Stimulated activated CD8-positive, alpha-beta memory T cell treated with anti-CD3 and anti-CD28 coated beads, Interleukin-4, amount 100 ng/mL, for 48 hours (primary cell): ENCODE data around the gene SLX9.

Source experiments
- DNase-seq: peaks from one replicate; pipeline ENCODE4 v3.0.0-alpha.2; 2020

The SLX9 gene

DNA sequence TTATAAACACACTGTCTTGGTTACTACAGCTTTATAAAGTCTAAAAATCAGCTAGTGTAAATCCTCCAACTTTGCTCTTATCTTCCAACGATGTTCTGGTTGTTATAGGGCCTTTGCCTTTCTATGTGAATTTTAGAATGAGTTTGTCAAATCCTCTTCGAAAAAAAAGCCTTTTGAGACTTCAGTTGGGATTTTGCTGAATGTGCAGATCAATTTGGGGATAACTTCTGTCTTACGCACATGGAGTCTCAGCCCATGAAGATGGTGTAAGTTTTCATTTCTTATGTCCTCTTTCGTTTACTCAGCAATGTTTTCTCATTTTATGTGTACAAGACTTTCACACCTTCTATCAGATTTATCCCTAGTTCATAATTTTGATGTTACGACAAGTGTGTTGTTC, 69.8 kb downstream of the SLX9 start:
- DNase-seq: no peak

DNA sequence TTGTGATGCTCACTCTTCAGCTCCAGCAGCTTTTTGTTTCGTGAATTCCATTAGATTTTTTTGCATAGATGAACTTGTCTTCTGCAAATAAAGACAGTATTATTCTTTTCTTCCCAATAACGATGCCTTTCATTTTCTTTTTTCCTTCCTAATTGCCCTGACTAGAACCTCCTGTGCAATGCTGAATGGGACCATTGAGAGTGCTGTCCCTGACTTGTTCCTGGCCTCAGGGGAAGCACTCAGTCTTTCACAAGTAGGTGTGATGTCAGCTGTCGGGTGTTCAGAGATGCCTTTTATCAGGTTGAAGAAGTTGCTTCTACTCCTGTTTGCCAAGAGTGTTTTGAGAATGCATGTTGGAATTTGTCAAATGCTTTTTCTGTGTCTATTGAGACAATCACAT, 70.3 kb downstream of the SLX9 start:
- no peak for DNase-seq

DNA sequence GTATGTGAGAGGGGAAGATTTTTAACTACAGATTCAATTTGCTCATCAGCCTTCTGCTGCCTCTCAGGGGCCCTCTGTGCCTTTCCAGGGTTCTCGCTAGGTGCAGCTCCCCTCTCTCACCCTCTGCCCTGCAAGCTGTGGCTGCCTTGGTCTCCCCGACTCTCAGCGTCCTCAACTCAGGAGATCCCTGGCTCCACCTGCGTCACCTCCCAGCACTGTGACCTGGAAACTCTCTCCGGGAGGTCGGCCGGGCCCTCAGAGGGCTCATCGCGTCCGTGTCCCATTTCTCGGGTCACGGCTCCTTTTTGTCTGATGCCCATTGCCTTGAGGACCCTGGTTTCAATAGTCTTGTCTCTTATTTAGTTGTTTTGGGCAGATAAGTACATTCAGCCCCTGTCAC, 71.0 kb downstream of the SLX9 start:
- DNase-seq: no peak

DNA sequence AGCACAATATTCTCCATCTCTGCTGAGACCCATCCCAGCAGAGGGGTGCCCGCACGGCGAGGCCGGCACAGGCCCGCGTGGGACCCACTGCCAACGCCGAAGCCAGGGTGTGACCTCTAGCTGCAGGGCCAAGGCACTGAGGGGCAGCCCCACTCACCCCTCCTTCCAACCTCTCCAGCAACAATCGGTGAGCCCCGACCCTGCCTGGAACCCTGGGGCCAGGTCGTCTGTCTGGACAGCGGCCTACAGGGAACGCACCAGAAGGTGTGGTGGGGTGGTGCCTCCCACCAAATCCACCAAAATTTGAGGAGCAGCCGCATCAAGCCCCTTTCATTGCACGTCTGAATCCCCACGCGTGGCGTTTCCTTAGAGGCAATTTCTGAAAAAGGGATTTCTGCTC, 71.6 kb downstream of the SLX9 start:
- no peak for DNase-seq

DNA sequence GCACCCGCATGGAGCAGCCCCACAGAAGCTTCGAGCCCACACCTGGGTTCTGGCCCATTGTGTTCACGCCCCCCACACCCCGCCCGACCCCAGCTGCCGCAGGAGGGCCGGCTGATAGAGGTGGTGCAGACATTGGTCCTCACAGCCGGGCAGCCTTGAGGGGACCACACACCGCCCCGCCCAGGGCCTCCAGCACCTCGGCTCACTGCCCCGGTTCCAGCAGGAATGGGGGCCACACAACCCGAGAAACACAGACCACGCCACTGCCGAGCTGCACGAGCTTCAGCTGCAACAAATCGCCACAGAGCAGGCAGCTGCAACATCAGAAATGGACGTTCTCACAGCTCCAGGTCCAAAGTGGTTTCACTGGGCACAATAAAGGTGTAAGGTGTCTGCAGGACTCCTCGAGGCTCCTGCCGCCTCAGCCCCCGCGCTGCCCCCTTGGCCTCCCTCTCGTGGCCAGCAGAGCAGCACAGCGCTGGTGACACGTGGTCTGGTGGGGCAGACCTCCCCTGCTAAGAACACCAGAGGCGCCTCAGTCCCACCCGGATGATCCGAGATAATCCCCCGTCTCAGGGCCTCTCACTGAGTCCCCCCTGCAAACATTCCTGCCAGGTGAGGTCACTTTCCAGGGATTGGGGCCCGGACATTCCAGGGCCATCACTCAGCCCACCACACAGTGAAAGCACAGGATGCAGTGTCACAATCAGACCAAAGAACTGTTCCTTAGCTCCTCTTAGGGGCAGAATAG, 72.3 kb downstream of the SLX9 start:
- no peak for DNase-seq

DNA sequence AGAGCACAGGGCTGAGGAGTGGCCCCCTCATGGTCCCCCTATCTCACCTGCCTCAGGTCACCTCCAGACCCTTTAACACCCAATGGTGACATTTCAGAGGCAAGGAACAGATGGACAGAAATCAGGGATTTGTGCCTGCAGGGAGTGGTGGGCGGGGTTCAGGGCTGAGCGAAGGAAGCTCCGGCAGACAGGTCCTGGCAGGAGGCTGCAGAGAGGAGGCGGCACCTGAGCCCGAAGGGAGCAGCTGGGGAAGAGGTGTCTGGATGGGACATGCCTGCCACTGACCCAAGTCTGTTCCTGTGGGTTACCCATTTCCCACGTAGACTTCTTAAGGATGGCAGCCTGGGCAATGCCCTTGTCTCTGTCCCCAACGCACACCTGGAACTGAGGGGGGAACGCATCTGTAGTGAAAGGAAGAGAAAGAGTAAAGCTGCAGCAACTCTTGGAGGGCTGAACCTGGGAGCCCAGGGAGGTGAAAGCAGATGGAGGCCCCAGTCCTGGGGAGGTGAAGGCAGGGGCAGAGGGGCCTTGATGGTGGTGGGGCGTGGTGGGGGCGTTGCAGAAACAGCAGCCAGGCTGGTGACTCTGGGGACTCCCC, 72.9 kb downstream of the SLX9 start:
- DNase-seq: no peak

DNA sequence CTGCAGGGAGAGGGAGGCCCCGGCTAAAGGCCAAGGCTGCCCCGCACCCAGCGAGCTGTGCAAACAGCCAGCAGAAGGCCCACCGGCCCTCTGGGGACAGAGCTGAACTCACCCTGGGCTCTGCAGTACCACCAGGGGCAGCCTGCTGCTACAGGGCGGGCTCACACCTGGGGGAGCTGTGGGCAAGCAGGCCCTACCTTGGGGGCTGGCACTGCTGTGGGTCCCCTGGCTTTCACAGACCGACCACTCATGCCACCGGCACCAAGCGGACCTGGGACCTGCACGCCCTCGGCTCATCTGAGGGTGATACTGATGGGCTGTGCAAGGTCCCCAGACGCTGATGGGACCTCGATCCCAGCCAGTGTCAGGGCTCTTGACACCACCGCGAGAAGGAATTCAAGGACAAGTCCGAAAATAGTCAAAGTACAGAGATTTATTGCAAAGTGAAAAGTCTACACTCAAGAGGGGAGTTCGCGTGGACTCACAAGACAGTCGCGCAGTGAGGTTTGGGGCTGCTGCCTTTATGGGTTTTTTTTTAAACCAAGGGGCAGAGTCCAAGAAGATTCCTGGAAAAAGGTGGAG, 73.5 kb downstream of the SLX9 start:
- DNase-seq: no peak

DNA sequence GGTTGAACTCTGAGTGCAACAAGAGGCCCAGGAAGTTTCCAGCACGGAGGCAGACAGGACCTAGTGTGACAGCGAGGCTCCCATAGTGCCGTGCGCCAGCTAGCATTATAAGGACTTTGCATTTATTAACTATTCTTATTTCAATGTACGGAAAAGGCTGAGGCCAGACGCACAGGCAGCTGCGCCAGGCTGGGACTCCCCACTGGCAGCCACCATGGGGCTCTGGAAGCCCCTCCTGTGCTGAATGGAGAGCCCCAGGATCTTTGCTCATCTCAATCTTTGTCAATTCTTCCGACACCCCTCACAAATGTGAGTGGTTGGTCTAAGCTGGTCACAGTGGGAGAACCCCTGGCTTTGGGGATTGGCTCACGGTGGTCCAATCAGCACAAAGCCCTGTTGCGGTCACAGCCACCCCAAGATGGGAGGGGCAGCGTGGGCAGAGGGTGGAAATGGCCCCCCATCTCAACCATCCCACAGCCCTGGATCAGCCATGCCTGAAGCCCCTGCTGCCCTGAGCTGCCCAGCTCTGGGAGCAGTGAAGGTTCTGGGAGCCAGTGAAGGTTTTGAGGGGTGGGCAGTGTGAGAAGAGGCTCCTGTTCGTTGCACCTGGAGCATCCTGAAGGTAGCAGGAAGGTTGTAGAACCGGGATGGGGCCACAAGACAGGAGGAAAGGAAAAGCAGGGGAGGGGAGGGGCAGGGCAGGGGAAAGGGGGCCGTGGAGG, 75.1 kb downstream of the SLX9 start:
- DNase-seq: no peak

DNA sequence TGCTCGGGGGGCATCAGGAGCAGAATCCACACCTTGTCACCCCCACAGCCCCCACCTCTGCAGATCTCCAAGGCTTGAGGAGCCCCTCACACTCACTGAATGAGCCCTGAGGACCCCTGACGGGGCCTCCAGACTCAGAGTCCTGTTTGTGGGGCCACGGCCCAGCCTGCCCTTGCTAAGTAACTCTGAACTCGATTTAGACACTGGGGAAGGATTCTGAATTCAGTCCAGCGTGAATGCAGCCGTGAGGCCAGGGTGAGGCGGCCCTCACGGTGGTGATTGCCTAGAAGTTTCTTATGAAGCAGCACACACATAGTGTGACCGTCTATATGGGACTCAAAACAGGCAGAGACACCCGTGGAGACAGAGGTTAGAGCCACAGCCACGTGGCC, 75.6 kb downstream of the SLX9 start:
- DNase-seq: no peak

DNA sequence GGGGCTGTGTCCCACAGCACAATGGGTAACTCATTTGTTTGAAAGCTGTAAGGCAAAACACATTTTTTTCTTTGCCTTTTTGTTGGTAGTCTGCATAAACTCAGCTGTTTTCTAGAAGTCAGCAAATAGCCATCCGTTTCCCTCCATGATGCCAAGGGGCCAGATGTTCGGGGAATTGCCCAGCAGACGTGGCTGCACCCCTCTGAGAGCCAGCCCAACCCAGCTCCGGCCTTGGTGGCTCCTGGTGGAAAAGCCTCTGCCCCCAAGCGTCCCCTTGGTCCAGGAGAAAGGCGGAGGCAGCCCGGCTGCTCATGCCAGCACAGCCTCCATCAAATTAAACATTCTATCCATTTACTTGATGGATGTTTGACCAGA, 76.2 kb downstream of the SLX9 start:
- no peak for DNase-seq

DNA sequence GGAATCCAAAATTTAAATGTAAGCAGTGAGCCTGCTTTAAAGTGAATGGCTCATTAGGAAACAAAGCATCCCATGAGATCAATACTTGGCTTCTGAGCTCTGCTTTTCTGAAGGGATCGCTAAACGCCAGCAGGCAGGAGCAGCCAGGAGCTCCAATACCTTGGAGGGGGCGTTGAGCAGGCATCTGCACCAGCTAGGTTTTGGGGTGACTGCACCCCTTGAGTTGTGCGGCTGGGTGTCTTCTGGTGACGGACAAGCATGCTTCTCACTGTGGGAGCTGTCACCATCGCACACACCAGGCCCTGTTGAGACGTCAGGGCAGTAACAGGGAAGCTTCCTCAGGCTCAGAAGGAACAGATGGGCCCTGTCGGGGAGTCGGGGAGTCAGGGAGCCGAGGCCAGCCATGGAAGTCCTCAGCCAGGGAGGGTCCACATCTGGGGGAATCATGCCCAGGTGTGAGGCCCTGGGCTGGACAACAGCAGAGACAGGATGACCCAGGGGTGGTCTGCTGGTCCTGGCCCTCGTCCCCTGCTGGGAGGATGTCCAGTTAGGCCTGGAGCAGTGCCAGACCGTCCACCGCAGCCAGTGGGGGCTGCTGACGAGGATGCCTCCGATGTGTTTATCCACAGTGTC, 76.7 kb downstream of the SLX9 start:
- no peak for DNase-seq

DNA sequence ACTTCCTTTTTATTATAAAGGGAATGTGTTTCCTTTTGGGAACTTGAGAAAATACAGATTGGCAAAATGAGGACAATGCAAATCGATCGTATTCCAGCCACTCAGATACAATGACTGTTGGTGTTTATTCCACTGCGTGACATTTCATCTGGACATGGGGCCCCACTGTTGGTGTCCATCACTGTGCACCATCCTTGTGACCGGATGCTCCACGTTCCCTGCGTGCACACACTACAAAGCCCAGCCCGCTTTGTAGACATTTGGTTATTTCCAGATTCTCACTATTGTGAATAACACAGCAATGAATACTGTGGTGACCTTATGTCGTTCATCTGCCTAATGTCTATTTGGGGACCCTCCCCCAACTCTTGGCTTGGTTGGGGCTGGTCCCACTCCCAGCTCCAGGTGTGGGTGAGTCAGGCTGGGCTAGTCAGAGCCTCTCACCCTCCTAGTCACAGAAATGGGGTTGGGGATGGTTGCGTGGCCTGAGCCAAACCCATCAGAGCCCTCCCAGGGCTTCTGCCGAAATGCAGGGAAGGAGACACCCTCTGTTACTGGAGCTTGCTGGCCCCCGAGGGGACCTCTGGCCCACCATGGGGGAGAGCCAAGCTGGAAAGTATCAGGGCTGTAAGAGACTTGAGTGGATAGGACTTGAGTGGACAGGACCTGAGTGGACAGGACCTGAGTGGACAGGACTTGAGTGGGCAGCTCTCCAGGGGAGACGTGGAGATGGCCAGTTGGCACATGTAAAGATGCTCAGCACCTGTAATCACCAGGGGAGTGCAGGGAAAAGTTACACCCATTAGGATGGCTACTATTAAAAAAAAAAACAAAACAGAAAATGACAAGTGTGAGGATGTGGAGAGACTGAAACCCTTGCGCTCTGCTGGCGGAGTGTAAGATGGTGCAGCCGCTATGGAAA, 77.5 kb downstream of the SLX9 start:
- no peak for DNase-seq

DNA sequence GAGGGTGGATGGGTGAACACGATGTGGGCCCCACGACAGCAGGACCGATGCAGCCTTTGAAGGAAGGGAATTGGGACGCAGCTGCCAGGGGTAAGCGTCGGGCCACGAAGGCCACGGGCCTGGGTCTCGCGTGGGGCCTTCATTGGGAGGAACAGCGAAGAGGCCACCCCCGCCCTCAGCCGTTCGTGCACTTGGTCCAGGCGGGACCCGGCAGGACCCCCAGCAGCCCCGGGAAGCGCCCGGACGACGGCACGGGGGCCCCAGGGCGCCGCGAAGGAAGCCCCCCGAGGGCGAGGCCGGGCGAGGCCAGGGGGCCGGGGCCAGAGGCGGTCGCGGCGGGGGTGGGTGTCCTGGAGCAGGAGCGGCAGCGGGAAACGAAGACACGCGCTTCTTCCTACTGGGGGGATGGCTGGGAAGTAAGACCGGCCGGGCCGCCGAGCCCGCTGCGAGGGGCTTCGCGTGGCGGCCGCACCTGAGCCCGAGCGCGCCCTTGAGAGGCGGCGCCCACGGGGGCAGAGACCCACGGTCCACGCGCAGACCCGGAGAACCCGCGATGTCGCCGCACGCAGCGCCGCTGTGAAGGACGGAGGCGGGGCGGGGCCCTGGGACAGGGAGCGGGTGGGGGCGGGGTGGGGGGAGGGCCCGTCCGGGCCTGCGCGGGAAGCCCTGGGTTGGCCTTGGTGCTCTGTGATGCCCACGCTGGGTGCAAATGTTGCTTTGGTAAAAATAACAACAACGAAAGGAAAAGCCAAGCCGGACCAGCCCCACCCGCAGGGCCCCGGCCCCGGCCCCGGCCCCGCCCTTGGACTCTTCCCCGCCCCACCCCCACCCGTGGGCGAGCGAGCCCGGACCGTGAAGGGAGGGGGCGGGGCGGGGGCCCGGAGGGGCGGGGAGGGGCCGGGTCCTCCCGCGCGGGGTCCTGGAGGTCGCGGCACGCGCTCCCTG, 78.6 kb downstream of the SLX9 start:
- DNase-seq: no peak

DNA sequence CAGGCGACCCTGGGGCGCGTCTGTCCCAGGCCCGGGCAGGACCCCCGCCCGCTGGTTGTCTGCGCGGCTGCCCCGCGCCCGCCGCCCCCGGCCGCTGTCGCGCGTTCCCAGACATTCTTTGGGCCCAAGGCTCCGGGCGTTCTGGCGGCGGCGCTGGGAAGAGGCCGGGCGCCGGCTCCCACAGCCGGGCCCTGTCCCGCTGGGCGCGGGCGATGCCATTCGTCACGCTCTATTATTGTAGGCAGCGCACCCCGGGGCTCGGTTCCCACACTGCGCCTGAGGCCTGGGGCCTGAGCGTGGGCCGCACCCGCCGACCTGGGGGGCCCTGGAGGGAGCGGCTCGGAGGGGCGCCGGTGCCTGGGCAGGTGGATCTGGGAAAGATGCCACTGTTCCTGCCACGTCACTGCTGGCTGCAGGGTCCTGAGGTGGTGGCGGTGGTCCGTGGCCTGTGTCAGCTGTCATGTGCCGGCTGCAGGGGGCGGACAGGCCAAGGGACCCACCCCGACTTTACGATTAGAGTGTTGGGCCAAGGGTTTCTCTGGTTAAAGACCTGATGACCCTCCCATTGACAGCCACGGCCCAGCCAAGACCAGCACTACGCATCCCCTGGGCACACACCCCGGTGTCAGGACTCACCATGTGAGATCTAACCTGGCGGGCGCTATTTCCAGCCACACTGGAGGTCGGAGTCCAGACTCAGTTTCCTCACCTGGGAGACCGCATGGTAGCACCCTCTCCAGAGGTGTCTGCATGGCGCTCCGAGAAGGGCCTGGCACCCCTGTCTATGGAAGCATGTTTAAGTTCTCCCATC, 79.5 kb downstream of the SLX9 start:
- DNase-seq: no peak

DNA sequence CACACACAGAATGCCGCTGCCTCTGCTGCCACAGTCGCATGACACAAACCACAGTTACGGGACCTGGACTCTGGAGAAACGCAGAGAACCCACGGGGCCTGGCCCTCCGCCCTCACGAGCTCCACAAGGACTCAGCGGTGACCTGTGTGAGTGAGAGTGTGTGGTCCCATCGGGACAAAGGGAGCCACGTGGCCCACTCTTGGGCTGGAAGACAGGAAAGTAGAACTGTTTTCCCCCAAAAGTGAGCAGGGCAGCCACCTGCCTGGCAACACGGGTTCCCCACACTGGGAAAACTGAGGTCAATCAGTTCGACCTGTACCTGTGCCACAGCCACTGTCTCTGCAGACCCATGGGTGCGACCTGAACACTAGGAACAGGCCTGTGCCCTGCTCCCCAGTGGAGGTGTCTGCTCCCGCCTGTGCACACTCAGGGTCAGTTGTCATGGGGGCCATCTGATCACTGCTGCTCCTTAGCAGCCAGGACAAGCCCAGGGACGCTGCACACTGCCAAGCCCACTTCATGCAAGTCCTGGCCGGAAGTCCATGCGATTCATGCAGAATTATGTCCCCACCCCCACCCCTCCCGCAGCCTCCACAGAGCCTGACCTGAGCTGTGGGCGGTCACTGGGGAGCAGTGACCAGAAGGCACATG, 80.2 kb downstream of the SLX9 start:
- no peak for DNase-seq

DNA sequence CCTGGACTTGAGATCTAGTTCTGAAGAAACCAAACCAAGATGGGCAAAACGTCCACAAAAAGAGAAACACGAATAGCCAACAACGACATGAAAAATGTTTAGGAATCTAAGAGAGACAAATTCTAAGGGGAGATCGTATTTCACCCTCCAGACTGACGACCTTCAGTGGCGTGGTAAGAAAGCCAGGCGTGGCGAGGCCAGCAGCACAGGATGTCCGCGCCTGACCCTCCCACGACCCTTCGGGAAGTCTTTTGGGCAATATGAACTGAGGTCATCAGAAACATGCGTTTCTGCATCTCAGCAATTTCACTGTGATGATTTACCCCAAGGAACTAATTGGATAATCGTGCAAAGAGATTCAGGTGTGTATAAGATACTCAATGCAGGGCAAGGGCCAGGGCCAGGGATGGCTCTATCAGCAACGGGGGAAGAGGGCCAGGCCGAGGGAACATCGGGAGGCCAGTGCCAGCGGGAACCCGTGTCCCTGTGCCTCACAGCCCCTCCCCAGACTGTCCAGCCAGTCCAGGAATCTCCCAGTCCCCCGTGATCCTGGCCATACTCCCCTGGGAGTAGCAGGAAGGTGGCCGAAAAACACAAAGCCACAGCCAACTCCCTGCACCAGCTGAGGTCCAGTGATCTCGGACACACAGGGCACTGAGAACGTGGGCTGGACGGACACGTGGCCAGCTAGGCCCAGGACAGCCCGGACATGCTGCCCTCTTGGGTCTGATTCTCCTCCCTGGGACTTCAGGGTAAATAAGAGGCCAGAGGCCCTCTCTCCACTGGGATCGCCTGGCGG, 81.0 kb downstream of the SLX9 start:
- DNase-seq: no peak

DNA sequence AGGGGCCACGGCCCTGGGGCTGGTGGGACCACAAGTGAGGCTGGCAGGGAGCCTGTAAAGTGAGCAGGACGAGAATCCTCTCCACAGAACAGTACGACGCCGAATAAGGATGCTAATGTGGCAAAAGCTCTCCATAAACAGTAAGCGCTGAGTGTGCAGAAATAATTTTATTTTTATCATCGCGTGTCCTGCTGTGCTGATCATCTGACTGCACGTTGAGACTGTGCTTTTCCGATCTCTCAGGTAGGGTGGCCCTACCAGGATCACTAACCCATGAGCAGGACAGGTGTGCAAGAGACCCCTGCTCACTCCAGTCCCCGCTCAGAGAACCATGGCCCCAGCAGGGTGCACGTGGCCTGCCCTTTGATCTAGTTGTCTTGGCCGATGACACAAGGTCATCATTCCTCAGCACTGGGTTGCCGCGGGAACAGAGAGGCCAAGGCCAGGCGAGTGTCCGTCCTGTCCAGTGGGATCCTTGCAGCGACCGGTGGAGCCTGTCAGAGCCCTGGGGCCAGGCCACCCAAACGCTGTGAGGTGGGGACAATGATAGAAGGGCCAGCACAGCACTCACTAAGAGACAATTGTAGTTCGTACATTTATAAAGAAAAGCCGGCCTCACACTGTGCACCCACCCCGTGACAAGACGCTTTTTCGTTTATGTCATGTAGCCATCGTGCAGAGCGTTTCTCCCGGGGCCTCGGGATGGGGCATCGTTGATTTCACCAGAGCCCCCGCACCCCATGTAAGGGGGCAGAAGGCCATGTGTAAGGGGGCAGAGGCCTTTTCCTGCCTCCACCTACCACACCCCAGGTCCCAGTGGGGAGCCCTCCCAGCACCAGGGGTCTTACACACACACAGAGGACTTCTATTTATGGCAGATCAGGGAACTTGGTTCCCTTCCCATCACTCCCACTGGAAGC, 81.9 kb downstream of the SLX9 start:
- DNase-seq: no peak

DNA sequence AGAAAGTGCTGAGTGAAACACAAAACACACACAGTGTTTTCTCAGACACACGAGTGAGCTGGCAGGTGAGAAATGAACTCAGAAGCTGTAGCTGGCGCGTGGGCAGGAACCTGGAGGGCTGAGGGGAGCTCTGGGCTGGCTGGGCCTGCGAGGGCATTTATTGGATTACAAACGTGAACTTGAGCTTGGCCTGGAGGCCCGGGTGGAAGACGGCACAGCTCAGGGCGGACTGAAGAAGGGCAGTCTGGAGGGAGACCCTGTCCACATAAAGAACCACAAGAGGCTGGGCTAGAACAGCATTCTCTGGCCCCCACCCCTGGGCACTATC, 82.5 kb downstream of the SLX9 start:
- DNase-seq: no peak
